GM23338 (cell line): ENCODE results near the gene TTLL13. TPM values are rescaled to one million over a fixed set of nuclear protein-coding genes. Genes with fewer than 3 reads are reported as not detected.

Experiments
- ATAC-seq: fragments of 200-7000 bp; cut with Tn5 transposase; 3 replicates; pipeline ENCODE4 v1.9.1; 2020
- DNase-seq: peaks from one replicate; pipeline ENCODE4 v3.0.0-alpha.2; 2015; ENCODE audit warnings: low spot score
- H2AFZ ChIP-seq: fragments of 200-600 bp; sonication (generic); 2 replicates; pipeline ENCODE4 v1.8.0; 2016; ENCODE audit warnings: antibody characterized with exemption, mild to moderate bottlenecking, moderate library complexity
- H3F3A ChIP-seq: fragments of 200-600 bp; sonication (generic); replicated peaks from 2 replicates; pipeline ENCODE4 v1.8.0; 2017; ENCODE audit warnings: antibody characterized with exemption, mixed run types, low read depth
- H3K27ac ChIP-seq: fragments of 200-600 bp; sonication (generic); 2 replicates; pipeline ENCODE4 v1.6.1; 2016; ENCODE audit warnings: low read depth
- H3K27me3 ChIP-seq: fragments of 200-600 bp; sonication (generic); 2 replicates; pipeline ENCODE4 v1.8.0; 2016; ENCODE audit warnings: mild to moderate bottlenecking, mixed run types, moderate library complexity; ENCODE audit not compliant: insufficient read depth
- H3K36me3 ChIP-seq: fragments of 200-600 bp; sonication (generic); 2 replicates; pipeline ENCODE4 v1.8.0; 2016; ENCODE audit warnings: mild to moderate bottlenecking; ENCODE audit not compliant: insufficient read depth
- H3K4me1 ChIP-seq: fragments of 200-600 bp; sonication (generic); 2 replicates; pipeline ENCODE4 v1.8.0; 2016; ENCODE audit warnings: mild to moderate bottlenecking, moderate library complexity; ENCODE audit not compliant: insufficient read depth
- H3K4me2 ChIP-seq: fragments of 200-600 bp; sonication (generic); 2 replicates; pipeline ENCODE4 v1.7.1; 2017; ENCODE audit warnings: mixed run types
- H3K4me3 ChIP-seq: fragments of 200-600 bp; sonication (generic); 2 replicates; pipeline ENCODE4 v1.6.1; 2016; ENCODE audit warnings: mixed run types
- H3K79me2 ChIP-seq: fragments of 200-600 bp; sonication (generic); replicated peaks from 2 replicates; pipeline ENCODE4 v1.8.0; 2017; ENCODE audit warnings: mild to moderate bottlenecking; ENCODE audit not compliant: insufficient read depth
- H3K9me2 ChIP-seq: fragments of 200-600 bp; sonication (generic); 2 replicates; pipeline ENCODE4 v1.8.0; 2017; ENCODE audit not compliant: insufficient read depth
- H4K20me1 ChIP-seq: fragments of 200-600 bp; sonication (generic); replicated peaks from 2 replicates; pipeline ENCODE4 v1.8.0; 2017; ENCODE audit warnings: mild to moderate bottlenecking; ENCODE audit not compliant: insufficient read depth
- H3K27ac Mint-ChIP-seq: 2 replicates; pipeline ENCODE4 v1.8.0; 2020; ENCODE audit warnings: inconsistent platforms, mild to moderate bottlenecking, moderate library complexity, mixed read lengths
- H3K27me3 Mint-ChIP-seq: 3 replicates; pipeline ENCODE4 v1.8.0; 2022; ENCODE audit warnings: low read depth, mild to moderate bottlenecking, moderate library complexity, mixed read lengths, inconsistent platforms; ENCODE audit not compliant: insufficient read depth, poor library complexity
- H3K36me3 Mint-ChIP-seq: 3 replicates; pipeline ENCODE4 v1.8.0; 2021; ENCODE audit warnings: low read depth, mild to moderate bottlenecking, inconsistent platforms, moderate library complexity, mixed read lengths
- H3K4me1 Mint-ChIP-seq: 3 replicates; pipeline ENCODE4 v1.8.0; 2020; ENCODE audit warnings: mild to moderate bottlenecking, inconsistent platforms, mixed read lengths
- H3K4me3 Mint-ChIP-seq: 3 replicates; pipeline ENCODE4 v1.8.0; 2021; ENCODE audit warnings: moderate library complexity, mild to moderate bottlenecking, inconsistent platforms, mixed read lengths
- H3K9me3 Mint-ChIP-seq: 3 replicates; pipeline ENCODE4 v1.8.0; 2020; ENCODE audit warnings: moderate library complexity, mild to moderate bottlenecking, inconsistent platforms, mixed read lengths
- CREB1 ChIP-seq: fragments of 250-450 bp; sonication (Bioruptor Pico); IDR thresholded peaks from 2 replicates; pipeline ENCODE4 v1.5.0; 2020; ENCODE audit warnings: low read depth, mild to moderate bottlenecking, moderate library complexity
- EZH2 ChIP-seq: fragments of 200-600 bp; sonication (generic); IDR thresholded peaks from one replicate; pipeline ENCODE4 v1.8.0; 2017; ENCODE audit warnings: antibody characterized with exemption, mild to moderate bottlenecking, low read depth; ENCODE audit not compliant: unreplicated experiment
- EZH2phosphoT487 ChIP-seq: fragments of 200-600 bp; sonication (generic); IDR thresholded peaks from one replicate; pipeline ENCODE4 v1.8.1; 2018; ENCODE audit warnings: antibody characterized with exemption; ENCODE audit not compliant: unreplicated experiment
- JUNB ChIP-seq: IDR thresholded peaks from one replicate; pipeline ENCODE4 v1.6.1; 2016; ENCODE audit warnings: antibody characterized with exemption; ENCODE audit not compliant: unreplicated experiment
- NANOG ChIP-seq: IDR thresholded peaks from 2 replicates; pipeline ENCODE4 v1.6.1; 2016; ENCODE audit warnings: antibody characterized with exemption, borderline replicate concordance
- POLR2AphosphoS5 ChIP-seq: IDR thresholded peaks from 2 replicates; pipeline ENCODE4 v1.6.1; 2016; ENCODE audit warnings: antibody characterized with exemption, low read depth
- STAT1 ChIP-seq: IDR thresholded peaks from one replicate; pipeline ENCODE4 v1.6.1; 2016; ENCODE audit warnings: antibody characterized with exemption; ENCODE audit not compliant: unreplicated experiment
- ZNF114 ChIP-seq: fragments of 250-450 bp; sonication (Bioruptor Pico); IDR thresholded peaks from 2 replicates; pipeline ENCODE4 v1.5.0; 2020; ENCODE audit warnings: mild to moderate bottlenecking, moderate library complexity
- ZNF331 ChIP-seq: fragments of 250-450 bp; sonication (Bioruptor Pico); IDR thresholded peaks from 2 replicates; pipeline ENCODE4 v1.5.0; 2020; ENCODE audit warnings: low read depth, mild to moderate bottlenecking, moderate library complexity
- polyA plus RNA-seq: library from polyadenylated mRNA; unstranded; fragments of >200 nt; fragmentation: Nextera tagmentation; extraction: Ambion mirVana; gene quantifications from 2 replicates; pipeline ENCODE4 v1.2.1, GENCODE V29; 2016
- total RNA-seq: library from RNA; depleted of rRNA; stranded (reverse); fragments of >200 nt; shearing (Covaris generic); gene quantifications from 2 replicates; pipeline ENCODE4 v1.2.3, GENCODE V29; 2014
- TF ChIP-seq, protein P1 (sequence below): IDR thresholded peaks from 2 replicates; pipeline ENCODE4 v1.6.1; 2016; ENCODE audit warnings: antibody characterized with exemption
- TF ChIP-seq, protein P2 (sequence below): fragments of 250-450 bp; sonication (Bioruptor Pico); IDR thresholded peaks from 2 replicates; pipeline ENCODE4 v1.5.0; 2020; ENCODE audit warnings: mild to moderate bottlenecking, moderate library complexity
- TF ChIP-seq, protein P3 (sequence below), 2 experiments: fragments of 200-600 bp in 1 of 2; sonication (generic) in 1 of 2; conservative IDR thresholded peaks; 2 replicates each; pipeline versions ENCODE4 v1.5.1 to v1.6.1; 2016 to 2017; ENCODE audit warnings: antibody characterized with exemption in 2 of 2, low read depth in 2 of 2, mild to moderate bottlenecking in 2 of 2, moderate library complexity in 1 of 2
- TF ChIP-seq, protein P4 (sequence below): IDR thresholded peaks from one replicate; pipeline ENCODE4 v1.6.1; 2018; ENCODE audit warnings: antibody characterized with exemption; ENCODE audit not compliant: unreplicated experiment

Gene TTLL13
- total and polyA plus RNA-seq, 2 experiments from 2014 or later = not detected

DNA sequence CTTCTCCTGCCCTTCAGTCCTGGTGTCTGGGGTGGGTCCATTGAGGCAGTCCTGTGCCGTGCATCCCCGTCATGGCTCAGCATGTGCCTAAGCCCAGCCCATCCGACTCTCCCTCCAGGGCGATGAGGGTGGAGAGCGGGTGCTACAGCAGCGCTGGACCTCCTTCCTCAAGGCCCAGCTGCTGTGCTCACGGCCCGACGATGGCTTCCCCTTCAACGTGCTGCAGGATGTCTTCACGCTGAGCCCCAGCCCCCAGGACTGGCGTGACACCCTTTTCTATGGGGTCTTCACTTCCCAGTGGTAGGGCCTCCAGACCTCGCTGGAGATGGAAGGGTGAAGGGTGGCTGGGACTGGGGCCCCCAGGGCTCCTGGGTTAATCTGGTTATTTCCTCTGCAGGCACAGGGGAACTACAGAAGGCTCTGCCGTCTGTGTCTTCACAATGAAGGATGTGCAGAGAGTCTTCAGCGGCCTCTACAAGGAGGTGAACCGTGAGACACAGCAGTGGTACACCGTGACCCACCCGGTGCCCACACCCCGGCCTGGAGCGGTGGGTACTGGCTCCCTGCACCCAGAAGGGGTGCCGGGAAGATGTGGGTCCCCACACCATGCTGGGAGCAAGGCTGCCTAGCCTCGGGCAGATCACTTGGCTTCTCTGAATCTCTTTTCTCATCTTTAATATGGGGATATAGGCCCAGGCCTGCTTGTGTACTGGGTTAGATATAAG, 25.8 kb upstream of the TTLL13 start:
- H3K27ac ChIP-seq = no peak overlapping the region
- ATAC-seq (no peak), DNase-seq (no peak)
- no peaks in the 10 kb centered on the region for H3K9me2 ChIP-seq
- Mint-ChIP-seq H3K27ac (no peak overlapping the region), H3K4me1 (peaks cover 7% of the 10 kb centered on the region), H3K27me3 (peaks cover 7% of the 10 kb centered on the region), H3K4me3 (no peak overlapping the region), H3K36me3 (peaks cover 26% of the 10 kb centered on the region), H3K9me3 (no peaks in the 10 kb centered on the region)
- no peaks in the 10 kb centered on the region; the same call in 1 of the 2 replicates for H4K20me1 ChIP-seq
- no peaks in the 10 kb centered on the region for H3F3A ChIP-seq
- H2AFZ ChIP-seq = no peak overlapping the region
- no peak overlapping the region for H3K4me2 ChIP-seq
- H3K4me1 ChIP-seq = no peaks in the 10 kb centered on the region; the same call in 1 of the 2 replicates
- TF ChIP-seq NANOG (no peak), POLR2AphosphoS5 (no peak), ZNF114 (no peak), ZNF331 (no peak), EZH2phosphoT487 (no peak), CREB1 (CRISPR knock-in tag) (no peak), JUNB (no peak), EZH2 (no peak), STAT1 (no peak)
- TF ChIP-seq, protein P1, sequence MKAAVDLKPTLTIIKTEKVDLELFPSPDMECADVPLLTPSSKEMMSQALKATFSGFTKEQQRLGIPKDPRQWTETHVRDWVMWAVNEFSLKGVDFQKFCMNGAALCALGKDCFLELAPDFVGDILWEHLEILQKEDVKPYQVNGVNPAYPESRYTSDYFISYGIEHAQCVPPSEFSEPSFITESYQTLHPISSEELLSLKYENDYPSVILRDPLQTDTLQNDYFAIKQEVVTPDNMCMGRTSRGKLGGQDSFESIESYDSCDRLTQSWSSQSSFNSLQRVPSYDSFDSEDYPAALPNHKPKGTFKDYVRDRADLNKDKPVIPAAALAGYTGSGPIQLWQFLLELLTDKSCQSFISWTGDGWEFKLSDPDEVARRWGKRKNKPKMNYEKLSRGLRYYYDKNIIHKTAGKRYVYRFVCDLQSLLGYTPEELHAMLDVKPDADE = no peak
- TF ChIP-seq, protein P2, sequence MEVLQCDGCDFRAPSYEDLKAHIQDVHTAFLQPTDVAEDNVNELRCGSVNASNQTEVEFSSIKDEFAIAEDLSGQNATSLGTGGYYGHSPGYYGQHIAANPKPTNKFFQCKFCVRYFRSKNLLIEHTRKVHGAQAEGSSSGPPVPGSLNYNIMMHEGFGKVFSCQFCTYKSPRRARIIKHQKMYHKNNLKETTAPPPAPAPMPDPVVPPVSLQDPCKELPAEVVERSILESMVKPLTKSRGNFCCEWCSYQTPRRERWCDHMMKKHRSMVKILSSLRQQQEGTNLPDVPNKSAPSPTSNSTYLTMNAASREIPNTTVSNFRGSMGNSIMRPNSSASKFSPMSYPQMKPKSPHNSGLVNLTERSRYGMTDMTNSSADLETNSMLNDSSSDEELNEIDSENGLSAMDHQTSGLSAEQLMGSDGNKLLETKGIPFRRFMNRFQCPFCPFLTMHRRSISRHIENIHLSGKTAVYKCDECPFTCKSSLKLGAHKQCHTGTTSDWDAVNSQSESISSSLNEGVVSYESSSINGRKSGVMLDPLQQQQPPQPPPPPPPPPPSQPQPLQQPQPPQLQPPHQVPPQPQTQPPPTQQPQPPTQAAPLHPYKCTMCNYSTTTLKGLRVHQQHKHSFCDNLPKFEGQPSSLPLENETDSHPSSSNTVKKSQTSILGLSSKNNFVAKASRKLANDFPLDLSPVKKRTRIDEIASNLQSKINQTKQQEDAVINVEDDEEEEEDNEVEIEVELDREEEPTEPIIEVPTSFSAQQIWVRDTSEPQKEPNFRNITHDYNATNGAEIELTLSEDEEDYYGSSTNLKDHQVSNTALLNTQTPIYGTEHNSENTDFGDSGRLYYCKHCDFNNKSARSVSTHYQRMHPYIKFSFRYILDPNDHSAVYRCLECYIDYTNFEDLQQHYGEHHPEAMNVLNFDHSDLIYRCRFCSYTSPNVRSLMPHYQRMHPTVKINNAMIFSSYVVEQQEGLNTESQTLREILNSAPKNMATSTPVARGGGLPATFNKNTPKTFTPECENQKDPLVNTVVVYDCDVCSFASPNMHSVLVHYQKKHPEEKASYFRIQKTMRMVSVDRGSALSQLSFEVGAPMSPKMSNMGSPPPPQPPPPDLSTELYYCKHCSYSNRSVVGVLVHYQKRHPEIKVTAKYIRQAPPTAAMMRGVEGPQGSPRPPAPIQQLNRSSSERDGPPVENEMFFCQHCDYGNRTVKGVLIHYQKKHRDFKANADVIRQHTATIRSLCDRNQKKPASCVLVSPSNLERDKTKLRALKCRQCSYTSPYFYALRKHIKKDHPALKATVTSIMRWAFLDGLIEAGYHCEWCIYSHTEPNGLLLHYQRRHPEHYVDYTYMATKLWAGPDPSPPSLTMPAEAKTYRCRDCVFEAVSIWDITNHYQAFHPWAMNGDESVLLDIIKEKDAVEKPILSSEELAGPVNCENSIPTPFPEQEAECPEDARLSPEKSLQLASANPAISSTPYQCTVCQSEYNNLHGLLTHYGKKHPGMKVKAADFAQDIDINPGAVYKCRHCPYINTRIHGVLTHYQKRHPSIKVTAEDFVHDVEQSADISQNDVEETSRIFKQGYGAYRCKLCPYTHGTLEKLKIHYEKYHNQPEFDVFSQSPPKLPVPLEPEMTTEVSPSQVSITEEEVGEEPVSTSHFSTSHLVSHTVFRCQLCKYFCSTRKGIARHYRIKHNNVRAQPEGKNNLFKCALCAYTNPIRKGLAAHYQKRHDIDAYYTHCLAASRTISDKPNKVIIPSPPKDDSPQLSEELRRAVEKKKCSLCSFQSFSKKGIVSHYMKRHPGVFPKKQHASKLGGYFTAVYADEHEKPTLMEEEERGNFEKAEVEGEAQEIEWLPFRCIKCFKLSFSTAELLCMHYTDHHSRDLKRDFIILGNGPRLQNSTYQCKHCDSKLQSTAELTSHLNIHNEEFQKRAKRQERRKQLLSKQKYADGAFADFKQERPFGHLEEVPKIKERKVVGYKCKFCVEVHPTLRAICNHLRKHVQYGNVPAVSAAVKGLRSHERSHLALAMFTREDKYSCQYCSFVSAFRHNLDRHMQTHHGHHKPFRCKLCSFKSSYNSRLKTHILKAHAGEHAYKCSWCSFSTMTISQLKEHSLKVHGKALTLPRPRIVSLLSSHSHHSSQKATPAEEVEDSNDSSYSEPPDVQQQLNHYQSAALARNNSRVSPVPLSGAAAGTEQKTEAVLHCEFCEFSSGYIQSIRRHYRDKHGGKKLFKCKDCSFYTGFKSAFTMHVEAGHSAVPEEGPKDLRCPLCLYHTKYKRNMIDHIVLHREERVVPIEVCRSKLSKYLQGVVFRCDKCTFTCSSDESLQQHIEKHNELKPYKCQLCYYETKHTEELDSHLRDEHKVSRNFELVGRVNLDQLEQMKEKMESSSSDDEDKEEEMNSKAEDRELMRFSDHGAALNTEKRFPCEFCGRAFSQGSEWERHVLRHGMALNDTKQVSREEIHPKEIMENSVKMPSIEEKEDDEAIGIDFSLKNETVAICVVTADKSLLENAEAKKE (CRISPR knock-in tag) = no peak
- TF ChIP-seq, protein P3, sequence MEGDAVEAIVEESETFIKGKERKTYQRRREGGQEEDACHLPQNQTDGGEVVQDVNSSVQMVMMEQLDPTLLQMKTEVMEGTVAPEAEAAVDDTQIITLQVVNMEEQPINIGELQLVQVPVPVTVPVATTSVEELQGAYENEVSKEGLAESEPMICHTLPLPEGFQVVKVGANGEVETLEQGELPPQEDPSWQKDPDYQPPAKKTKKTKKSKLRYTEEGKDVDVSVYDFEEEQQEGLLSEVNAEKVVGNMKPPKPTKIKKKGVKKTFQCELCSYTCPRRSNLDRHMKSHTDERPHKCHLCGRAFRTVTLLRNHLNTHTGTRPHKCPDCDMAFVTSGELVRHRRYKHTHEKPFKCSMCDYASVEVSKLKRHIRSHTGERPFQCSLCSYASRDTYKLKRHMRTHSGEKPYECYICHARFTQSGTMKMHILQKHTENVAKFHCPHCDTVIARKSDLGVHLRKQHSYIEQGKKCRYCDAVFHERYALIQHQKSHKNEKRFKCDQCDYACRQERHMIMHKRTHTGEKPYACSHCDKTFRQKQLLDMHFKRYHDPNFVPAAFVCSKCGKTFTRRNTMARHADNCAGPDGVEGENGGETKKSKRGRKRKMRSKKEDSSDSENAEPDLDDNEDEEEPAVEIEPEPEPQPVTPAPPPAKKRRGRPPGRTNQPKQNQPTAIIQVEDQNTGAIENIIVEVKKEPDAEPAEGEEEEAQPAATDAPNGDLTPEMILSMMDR (conservative IDR thresholded peaks at IDR 0.05; ENCODE audit: low read depth in 2 of 2) = no peak
- TF ChIP-seq, protein P4, sequence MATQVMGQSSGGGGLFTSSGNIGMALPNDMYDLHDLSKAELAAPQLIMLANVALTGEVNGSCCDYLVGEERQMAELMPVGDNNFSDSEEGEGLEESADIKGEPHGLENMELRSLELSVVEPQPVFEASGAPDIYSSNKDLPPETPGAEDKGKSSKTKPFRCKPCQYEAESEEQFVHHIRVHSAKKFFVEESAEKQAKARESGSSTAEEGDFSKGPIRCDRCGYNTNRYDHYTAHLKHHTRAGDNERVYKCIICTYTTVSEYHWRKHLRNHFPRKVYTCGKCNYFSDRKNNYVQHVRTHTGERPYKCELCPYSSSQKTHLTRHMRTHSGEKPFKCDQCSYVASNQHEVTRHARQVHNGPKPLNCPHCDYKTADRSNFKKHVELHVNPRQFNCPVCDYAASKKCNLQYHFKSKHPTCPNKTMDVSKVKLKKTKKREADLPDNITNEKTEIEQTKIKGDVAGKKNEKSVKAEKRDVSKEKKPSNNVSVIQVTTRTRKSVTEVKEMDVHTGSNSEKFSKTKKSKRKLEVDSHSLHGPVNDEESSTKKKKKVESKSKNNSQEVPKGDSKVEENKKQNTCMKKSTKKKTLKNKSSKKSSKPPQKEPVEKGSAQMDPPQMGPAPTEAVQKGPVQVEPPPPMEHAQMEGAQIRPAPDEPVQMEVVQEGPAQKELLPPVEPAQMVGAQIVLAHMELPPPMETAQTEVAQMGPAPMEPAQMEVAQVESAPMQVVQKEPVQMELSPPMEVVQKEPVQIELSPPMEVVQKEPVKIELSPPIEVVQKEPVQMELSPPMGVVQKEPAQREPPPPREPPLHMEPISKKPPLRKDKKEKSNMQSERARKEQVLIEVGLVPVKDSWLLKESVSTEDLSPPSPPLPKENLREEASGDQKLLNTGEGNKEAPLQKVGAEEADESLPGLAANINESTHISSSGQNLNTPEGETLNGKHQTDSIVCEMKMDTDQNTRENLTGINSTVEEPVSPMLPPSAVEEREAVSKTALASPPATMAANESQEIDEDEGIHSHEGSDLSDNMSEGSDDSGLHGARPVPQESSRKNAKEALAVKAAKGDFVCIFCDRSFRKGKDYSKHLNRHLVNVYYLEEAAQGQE = no peak
- no peak overlapping the region for H3K4me3 ChIP-seq
- no peaks in the 10 kb centered on the region for H3K27me3 ChIP-seq
- H3K79me2 ChIP-seq = no peaks in the 10 kb centered on the region
- peaks cover 9% of the 10 kb centered on the region for H3K36me3 ChIP-seq
